HEK293 (cell line): ENCODE measurements around the gene HRH2.

Source experiments
- CTCF ChIA-PET: fragments of 350-600 bp; formaldehyde crosslinking; extraction: SDS; loops from one replicate; lab custom pipeline; 2021; ENCODE audit warnings: antibody characterized with exemption; lab: Yijun Ruan, JAX
- POLR2A ChIA-PET: fragments of 300-600 bp; formaldehyde crosslinking; extraction: SDS; loops from one replicate; lab custom pipeline; 2020; ENCODE audit warnings: antibody characterized with exemption, inconsistent platforms; lab: Yijun Ruan, JAX
- H3K27ac ChIP-seq: fragments of 200-500 bp; sonication (Bioruptor generic); 2 replicates; pipeline ENCODE4 v1.5.1; 2014; ENCODE audit warnings: low read depth, low read length, control low read depth, inconsistent platforms; ENCODE audit errors: extremely low read depth
- H3K36me3 ChIP-seq, 2 experiments: fragments of 200-500 bp in 1 of 2; sonication (Bioruptor generic) in 1 of 2; 1 replicate in 1 of 2; 2 replicates in 1 of 2; pipeline ENCODE4 v1.5.1; 2014 to 2017; ENCODE audit warnings: inconsistent platforms in 2 of 2, low read length in 2 of 2; ENCODE audit not compliant: control insufficient read depth in 2 of 2, insufficient read depth in 1 of 2
- H3K4me1 ChIP-seq: fragments of 200-500 bp; sonication (Bioruptor generic); 2 replicates; pipeline ENCODE4 v1.5.1; 2014; ENCODE audit warnings: mild to moderate bottlenecking, low read length, inconsistent platforms; ENCODE audit not compliant: control insufficient read depth, insufficient read depth
- H3K4me3 ChIP-seq: 2 replicates; pipeline ENCODE4 v1.5.1; 2011; ENCODE audit warnings: low read depth, mild to moderate bottlenecking, control low read depth, low read length, moderate library complexity
- H3K9me3 ChIP-seq: fragments of 200-500 bp; sonication (Bioruptor generic); 2 replicates; pipeline ENCODE4 v1.5.1; 2014; ENCODE audit warnings: low read depth, low read length, inconsistent platforms; ENCODE audit not compliant: control insufficient read depth, insufficient read depth
- BCL11B ChIP-seq: fragments of 450-650 bp; formaldehyde crosslinking; IDR thresholded peaks from 2 replicates; pipeline ENCODE4 v1.5.1; 2016; ENCODE audit warnings: low read depth, missing biosample characterization, missing genetic modification characterization
- PRDM1 ChIP-seq: fragments of 450-650 bp; formaldehyde crosslinking; IDR thresholded peaks from 2 replicates; pipeline ENCODE4; 2016; ENCODE audit warnings: missing biosample characterization, missing genetic modification characterization
- PRDM10 ChIP-seq: fragments of 450-650 bp; formaldehyde crosslinking; IDR thresholded peaks from 2 replicates; pipeline ENCODE4 v1.5.1; 2016; ENCODE audit warnings: missing biosample characterization, missing genetic modification characterization
- ZIC2 ChIP-seq: fragments of 450-650 bp; formaldehyde crosslinking; IDR thresholded peaks from 2 replicates; pipeline ENCODE4 v1.5.1; 2016; ENCODE audit warnings: missing biosample characterization, missing genetic modification characterization
- ZNF155 ChIP-seq: fragments of 450-650 bp; formaldehyde crosslinking; IDR thresholded peaks from 2 replicates; pipeline ENCODE4 v1.5.1; 2016; ENCODE audit warnings: missing biosample characterization, missing genetic modification characterization
- ZNF18 ChIP-seq: fragments of 450-650 bp; formaldehyde crosslinking; IDR thresholded peaks from 2 replicates; pipeline ENCODE4 v1.5.1; 2016; ENCODE audit warnings: missing biosample characterization, missing genetic modification characterization
- ZNF202 ChIP-seq: fragments of 450-650 bp; formaldehyde crosslinking; IDR thresholded peaks from 2 replicates; pipeline ENCODE4 v1.5.1; 2016; ENCODE audit warnings: missing biosample characterization, missing genetic modification characterization, borderline replicate concordance
- ZNF211 ChIP-seq: fragments of 450-650 bp; formaldehyde crosslinking; IDR thresholded peaks from 2 replicates; pipeline ENCODE4 v1.5.1; 2016; ENCODE audit warnings: low read depth, missing biosample characterization, missing genetic modification characterization
- ZNF280D ChIP-seq: fragments of 450-650 bp; formaldehyde crosslinking; IDR thresholded peaks from 2 replicates; pipeline ENCODE4 v1.5.1; 2016; ENCODE audit warnings: missing biosample characterization, missing genetic modification characterization
- ZNF423 ChIP-seq: fragments of 450-650 bp; formaldehyde crosslinking; IDR thresholded peaks from 2 replicates; pipeline ENCODE4 v1.5.1; 2016; ENCODE audit warnings: missing biosample characterization, missing genetic modification characterization
- ZNF561 ChIP-seq: fragments of 450-650 bp; IDR thresholded peaks from 2 replicates; pipeline ENCODE4 v1.5.1; 2018; ENCODE audit warnings: missing biosample characterization, missing genetic modification characterization, borderline replicate concordance
- ZNF623 ChIP-seq: fragments of 450-650 bp; formaldehyde crosslinking; IDR thresholded peaks from 2 replicates; pipeline ENCODE4 v1.5.1; 2016; ENCODE audit warnings: missing biosample characterization, missing genetic modification characterization
- ZNF837 ChIP-seq: fragments of 450-650 bp; formaldehyde crosslinking; IDR thresholded peaks from 2 replicates; pipeline ENCODE4 v1.5.1; 2016; ENCODE audit warnings: missing biosample characterization, missing genetic modification characterization

Gene HRH2

GRCh38 chr5:175692996-175693710 is 35.3 kb downstream of the HRH2 start (continued):
- TF ChIP-seq ZNF155 (tag by site-specific recombination), result no peak
- no peak for TF ChIP-seq ZNF211
- no peak for TF ChIP-seq PRDM1
- no peak for TF ChIP-seq BCL11B (tag by site-specific recombination)
- TF ChIP-seq PRDM10 (tag by site-specific recombination), result no peak
- TF ChIP-seq ZNF280D (tag by site-specific recombination), result no peak

GRCh38 chr5:175693741-175694140 is 35.9 kb downstream of the HRH2 start:
- Histone ChIP-seq H3K36me3 (no peaks in the 10 kb centered on the region), H3K4me1 (no peaks in the 10 kb centered on the region), H3K9me3 (no peaks in the 10 kb centered on the region)
- ChIA-PET POLR2A (no interaction called here), CTCF (interaction anchor here (1.5 to 1.7 kb wide), 2 partner anchors 25 to 160 kb away, joined by 6 to 9 read pairs; no protein-coding TSS in a partner anchor)
- TF ChIP-seq ZNF423 (tag by site-specific recombination) (no peak), ZNF561 (tag by site-specific recombination) (no peak), ZNF837 (tag by site-specific recombination) (no peak), ZNF202 (tag by site-specific recombination) (no peak)
- TF ChIP-seq, all 188 proteins: peak for 0
- H3K27ac ChIP-seq, result no peak overlapping the region
- H3K4me3 ChIP-seq, result no peak overlapping the region

- Histone ChIP-seq H3K9me3 (no peaks in the 10 kb centered on the region), H3K4me3 (no peak overlapping the region), H3K36me3 (no peaks in the 10 kb centered on the region), H3K27ac (no peak overlapping the region), H3K4me1 (no peaks in the 10 kb centered on the region)
- CTCF ChIA-PET, result interaction anchor here (0.6 to 1.7 kb wide), 4 partner anchors 24 to 520 kb away, joined by 5 to 9 read pairs (median 6); no protein-coding TSS in a partner anchor
- no peak for TF ChIP-seq ZNF623 (tag by site-specific recombination)
- no peak for TF ChIP-seq ZNF18 (tag by site-specific recombination)
- 0 out of 2 replicates have a peak, but pooled peaks have one; percentile 12 for TF ChIP-seq ZIC2
- POLR2A ChIA-PET, result no interaction called here
Observed at GRCh38 chr5:175694371-175695160, 36.7 kb downstream of the HRH2 start.
